K562 (cell line): ENCODE data around the gene NBEAL2. TPM values are rescaled to one million over a fixed set of nuclear protein-coding genes. Genes with fewer than 3 reads are reported as not detected.

Source experiments
- ATAC-seq: fragments of 200-7000 bp; cut with Tn5 transposase; 3 replicates; pipeline ENCODE4 v1.9.1; 2020; ENCODE audit warnings: moderate library complexity
- BruUV-seq: library from RNA; stranded (reverse); fragments of 400-500 nt; replicated peaks from 2 replicates; lab custom pipeline; 2021; lab: Mats Ljungman, UMichigan
- CTCF ChIA-PET: fragments of 300-600 bp; formaldehyde crosslinking; extraction: SDS; loops from one replicate; lab custom pipeline; 2021; ENCODE audit warnings: low intra/inter-chr PET ratio; lab: Yijun Ruan, JAX
- POLR2A ChIA-PET: fragments of 300-600, 350-650 bp; sonication (Branson Sonifier 250); formaldehyde crosslinking; extraction: SDS; loops from one replicate; lab custom pipeline; 2021; ENCODE audit warnings: antibody characterized with exemption, inconsistent platforms; lab: Yijun Ruan, JAX
- DNase-seq, 4 experiments: peaks; one replicate each; pipeline versions ENCODE4 v3.0.0 to v3.0.0-alpha.2; 2011 to 2018; ENCODE audit warnings: low spot score in 3 of 4, mixed read lengths in 3 of 4; ENCODE audit errors: extremely low read depth in 1 of 4
- FAIRE-seq: peaks from 2 replicates; lab custom pipeline; 2011; peaks lifted over from hg19 to GRCh38; lab: Jason Lieb, UNC
- H2AFZ ChIP-seq: 2 replicates; pipeline ENCODE4 v1.6.0; 2011; ENCODE audit warnings: low read depth, low read length, control low read depth, inconsistent platforms
- H3K27ac ChIP-seq: fragments of 200-600 bp; 3 replicates; pipeline ENCODE4 v1.8.0; 2011; ENCODE audit warnings: low read depth, mild to moderate bottlenecking, control low read depth, inconsistent platforms, low read length, moderate library complexity, mixed read lengths; ENCODE audit errors: extremely low read depth
- H3K27me3 ChIP-seq, 2 experiments: fragments of 300-600 bp in 1 of 2; 2 replicates in 1 of 2; 3 replicates in 1 of 2; pipeline versions ENCODE4 v1.6.0 to v1.8.0; 2011; ENCODE audit warnings: inconsistent platforms in 2 of 2, low read length in 2 of 2, mild to moderate bottlenecking in 1 of 2, mixed read lengths in 1 of 2, moderate library complexity in 1 of 2; ENCODE audit not compliant: control insufficient read depth in 2 of 2, insufficient read depth in 2 of 2
- H3K36me3 ChIP-seq: fragments of 300-600 bp; 3 replicates; pipeline ENCODE4 v1.8.0; 2011; ENCODE audit warnings: mild to moderate bottlenecking, low read length, inconsistent platforms; ENCODE audit not compliant: control insufficient read depth, insufficient read depth
- H3K4me1 ChIP-seq, 2 experiments: fragments of 200-600 bp in 1 of 2; replicated peaks in 1 of 2; 2 replicates in 1 of 2; 3 replicates in 1 of 2; pipeline versions ENCODE4 v1.5.1 to v1.8.0; 2011; ENCODE audit warnings: inconsistent platforms in 2 of 2, low read length in 2 of 2, mild to moderate bottlenecking in 1 of 2, mixed read lengths in 1 of 2, moderate library complexity in 1 of 2; ENCODE audit not compliant: control insufficient read depth in 2 of 2, insufficient read depth in 2 of 2
- H3K4me2 ChIP-seq: 2 replicates; pipeline ENCODE4 v1.6.1; 2011; ENCODE audit warnings: low read length, control low read depth, inconsistent platforms, mixed read lengths; ENCODE audit not compliant: insufficient read depth
- H3K4me3 ChIP-seq: fragments of 200-600 bp; sonication (generic), shearing (Covaris generic); 2 replicates; pipeline ENCODE4 v1.5.1; 2016; ENCODE audit warnings: control low read depth, inconsistent platforms
- H3K79me2 ChIP-seq: fragments of 200-600 bp; 3 replicates; pipeline ENCODE4 v1.8.0; 2011; ENCODE audit warnings: low read length, inconsistent platforms; ENCODE audit not compliant: control insufficient read depth, insufficient read depth
- H3K9ac ChIP-seq, 2 experiments: 2 replicates each; pipeline versions ENCODE4 v1.6.0 to v1.6.1; 2011; ENCODE audit warnings: low read depth in 2 of 2, low read length in 2 of 2, control low read depth in 1 of 2, inconsistent platforms in 1 of 2, mild to moderate bottlenecking in 1 of 2, mixed read lengths in 1 of 2; ENCODE audit not compliant: insufficient read depth in 1 of 2
- H3K9me1 ChIP-seq: one replicate; pipeline ENCODE4 v1.6.0; 2011; ENCODE audit warnings: inconsistent platforms, mild to moderate bottlenecking, low read length, moderate library complexity; ENCODE audit not compliant: control insufficient read depth, insufficient read depth
- H3K9me3 ChIP-seq: replicated peaks from 2 replicates; pipeline ENCODE4 v1.5.1; 2011; ENCODE audit warnings: low read depth, low read length, inconsistent platforms; ENCODE audit not compliant: control insufficient read depth, insufficient read depth
- H4K20me1 ChIP-seq: replicated peaks from 2 replicates; pipeline ENCODE4 v1.6.1; 2011; ENCODE audit warnings: low read length, inconsistent platforms, mixed read lengths; ENCODE audit not compliant: control insufficient read depth, insufficient read depth
- ARID1B ChIP-seq: fragments of 450-650 bp; IDR thresholded peaks from 2 replicates; pipeline ENCODE4 v1.6.1; 2016; ENCODE audit warnings: antibody characterized with exemption, mild to moderate bottlenecking, inconsistent platforms
- DDX20 ChIP-seq: fragments of 450-650 bp; IDR thresholded peaks from 2 replicates; pipeline ENCODE4 v1.6.1; 2016; ENCODE audit warnings: missing genetic modification characterization, low read depth, mild to moderate bottlenecking, missing compliant biosample characterization, moderate library complexity
- DIDO1 ChIP-seq: fragments of 450-650 bp; IDR thresholded peaks from 2 replicates; pipeline ENCODE4 v1.6.1; 2016; ENCODE audit warnings: low read depth, missing biosample characterization, missing genetic modification characterization
- E2F8 ChIP-seq: fragments of 450-650 bp; IDR thresholded peaks from 2 replicates; pipeline ENCODE4 v1.7.1; 2018; ENCODE audit warnings: mild to moderate bottlenecking, low read depth; ENCODE audit not compliant: partially characterized antibody
- ELF2 ChIP-seq: fragments of 250-450 bp; sonication (Bioruptor Pico); IDR thresholded peaks from 2 replicates; pipeline ENCODE4 v1.5.0; 2021; ENCODE audit warnings: mild to moderate bottlenecking
- EZH2 ChIP-seq: IDR thresholded peaks from 2 replicates; pipeline ENCODE4 v1.6.1; 2012; ENCODE audit warnings: low read depth, mild to moderate bottlenecking, inconsistent platforms, low read length, borderline replicate concordance
- FOXJ2 ChIP-seq: fragments of 200-800 bp; sonication (Bioruptor generic); IDR thresholded peaks from 2 replicates; pipeline ENCODE4 v1.6.1; 2016; ENCODE audit warnings: missing genetic modification characterization, missing compliant biosample characterization
- HNRNPK ChIP-seq: fragments of 200-400 bp; formaldehyde crosslinking; IDR thresholded peaks from one replicate; pipeline ENCODE4 v1.6.1; 2018; ENCODE audit warnings: mild to moderate bottlenecking, low read depth, low read length; ENCODE audit not compliant: poor library complexity, severe bottlenecking
- KLF16 ChIP-seq: IDR thresholded peaks from 2 replicates; pipeline ENCODE4 v1.6.1; 2016; ENCODE audit warnings: antibody characterized with exemption
- MXD1 ChIP-seq: fragments of 250-450 bp; sonication (Bioruptor Pico); IDR thresholded peaks from 2 replicates; pipeline ENCODE4 v1.8.0; 2021; ENCODE audit warnings: borderline replicate concordance, mild to moderate bottlenecking, moderate library complexity; ENCODE audit not compliant: poor library complexity, severe bottlenecking
- NCOA2 ChIP-seq, 2 experiments: fragments of 450-650 bp; IDR thresholded peaks; 2 replicates each; pipeline ENCODE4 v1.6.1; 2018; ENCODE audit warnings: mild to moderate bottlenecking in 2 of 2, moderate library complexity in 1 of 2; ENCODE audit not compliant: partially characterized antibody in 2 of 2
- NCOR1 ChIP-seq: fragments of 450-650 bp; IDR thresholded peaks from 2 replicates; pipeline ENCODE4 v1.6.1; 2016; ENCODE audit warnings: mild to moderate bottlenecking, moderate library complexity
- POLR2H ChIP-seq: IDR thresholded peaks from 2 replicates; pipeline ENCODE4 v1.6.1; 2016; ENCODE audit warnings: missing genetic modification characterization, low read depth, mild to moderate bottlenecking, control low read depth, missing compliant biosample characterization, moderate library complexity
- RCOR1 ChIP-seq, 2 experiments: IDR thresholded peaks; 2 replicates each; pipeline ENCODE4 v1.6.1; 2012; ENCODE audit warnings: low read depth in 2 of 2, low read length in 2 of 2, borderline replicate concordance in 1 of 2, improper control_type of control experiment in 1 of 2
- ZNF212 ChIP-seq: fragments of 450-650 bp; formaldehyde crosslinking; IDR thresholded peaks from 2 replicates; pipeline ENCODE4 v1.4.0; 2020; ENCODE audit warnings: mild to moderate bottlenecking
- ZNF263 ChIP-seq: sonication (generic); formaldehyde crosslinking; IDR thresholded peaks from 2 replicates; pipeline ENCODE4 v1.8.0; 2022; ENCODE audit warnings: mild to moderate bottlenecking, missing genetic modification reagents, borderline replicate concordance
- ZNF311 ChIP-seq: fragments of 250-450 bp; sonication (Bioruptor Pico); IDR thresholded peaks from 2 replicates; pipeline ENCODE4 v1.4.0; 2020; ENCODE audit warnings: mild to moderate bottlenecking, moderate library complexity
- ZNF347 ChIP-seq: fragments of 450-650 bp; formaldehyde crosslinking; IDR thresholded peaks from 2 replicates; pipeline ENCODE4 v1.4.0; 2020; ENCODE audit warnings: low read depth, mild to moderate bottlenecking, moderate library complexity
- ZNF449 ChIP-seq: fragments of 250-450 bp; sonication (Bioruptor Pico); IDR thresholded peaks from 2 replicates; pipeline ENCODE4 v1.8.0; 2022; ENCODE audit warnings: moderate library complexity, mild to moderate bottlenecking, inconsistent platforms
- WGBS: fragments of 100-300 bp; shearing (Covaris generic); methylation state at CpG from one replicate; pipeline ENCODE4 v1.1.6; 2016; ENCODE audit warnings: low coverage, mixed read lengths; ENCODE audit not compliant: insufficient coverage; ENCODE audit errors: missing lambda C conversion rate; 5-methylcytosine and 5-hydroxymethylcytosine counted together
- in situ Hi-C: fragments of 300-500 bp; cut with MboI; formaldehyde crosslinking; loops from 4 replicates; pipeline ENCODE4 v1.15.0; 2018; ENCODE audit warnings: inconsistent platforms, mixed read lengths
- intact Hi-C: fragments of 100-400 bp; cut with micrococcal nuclease; formaldehyde crosslinking; loops from 2 replicates; pipeline ENCODE4 v1.14.2; 2022
- polyA plus RNA-seq, 8 experiments: library from polyadenylated mRNA; depleted of rRNA in 4 of 8; stranded (reverse) in 5 of 8; unstranded in 3 of 8; fragments of >200 nt; fragmentation: Nextera tagmentation in 2 of 8; fragmentation: Illumina TruSeq in 1 of 8; extraction: Ambion mirVana in 2 of 8; extraction: Trizol in 1 of 8; gene quantifications; 2 replicates each; pipeline versions ENCODE4 v1.2.1 to v1.2.3, GENCODE V29; 2011 to 2014; ENCODE audit warnings: inconsistent platforms in 1 of 8, missing spikeins in 1 of 8
- total RNA-seq, 7 experiments: library from RNA; depleted of rRNA in 6 of 7; stranded (reverse); fragments of >200 nt in 6 of 7; fragmentation: Illumina TruSeq in 2 of 7; extraction: Trizol in 2 of 7; gene quantifications; 2 replicates each; pipeline versions ENCODE4 v1.2.1 to v1.2.3, GENCODE V29; 2011 to 2021; ENCODE audit warnings: low replicate concordance in 1 of 7

NBEAL2 gene
- total and polyA plus RNA-seq, 9 of the 15 experiments (the other 6 are each of a cell fraction or from before 2014, with no cell fraction given): 0.06 to 114 (median 29.6) TPM

- Histone ChIP-seq H3K79me2 (peaks cover 96% of the 10 kb centered on the region), H3K4me2 (no peak overlapping the region), H4K20me1 (peaks cover 35% of the 10 kb centered on the region), H3K36me3 (peaks cover 77% of the 10 kb centered on the region), H3K9me3 (no peaks in the 10 kb centered on the region), H3K4me3 (no peak overlapping the region), H3K27ac (no peak overlapping the region), H3K9ac (peak overlapping the region in 1 of 2 experiments; percentile 77; a peak in 1 of 4 replicates), H3K27me3 (no peaks in the 10 kb centered on the region), H3K9me1 (peaks cover 10% of the 10 kb centered on the region), H2AFZ (no peak overlapping the region), H3K4me1 (peaks cover 39 to 40% of the 10 kb centered on the region in 2 experiments)
- DNase-seq: no peak
- intact Hi-C loops: loop anchor here (5.0 kb wide), 1 partner anchor 44 kb away; the partner anchor contains the start of genes CCDC12 and NBEAL2
- ATAC-seq: no peak
- POLR2A ChIA-PET: interaction anchor here (0.6 to 3.0 kb wide), 15 partner anchors 10 to 491 kb away, joined by 3 to 10 read pairs (median 4); partner anchors contain the start of genes CCDC12 and NBEAL2
- BruUV-seq: no TSS peak
- in situ Hi-C loops: no loop called here
- CTCF ChIA-PET: interaction anchor here (1.2 kb wide), 1 partner anchor 65 kb away, joined by 6 read pairs; no protein-coding TSS in a partner anchor
- 69% methylated on average over 6 of the region's 6 CpGs for WGBS
- no peak for FAIRE-seq
- TF ChIP-seq DIDO1 (tag) (no peak), ELF2 (no peak), RCOR1 (IDR thresholded peaks at IDR 0.05; ENCODE audit: borderline replicate concordance in 1 of 2, low read depth in 2 of 2, low read length in 2 of 2) (no peak), HNRNPK (no peak), ZNF212 (CRISPR knock-in tag) (no peak), FOXJ2 (tag) (no peak), NCOR1 (no peak), DDX20 (tag) (no peak), NCOA2 (IDR thresholded peaks at IDR 0.05; ENCODE audit: partially characterized antibody in 2 of 2) (no peak), ZNF263 (CRISPR knock-in tag) (no peak), POLR2H (tag) (no peak), E2F8 (no peak), EZH2 (no peak), ARID1B (no peak), KLF16 (no peak), ZNF347 (CRISPR knock-in tag) (no peak), ZNF311 (CRISPR knock-in tag) (no peak), MXD1 (CRISPR knock-in tag) (no peak), ZNF449 (CRISPR knock-in tag) (no peak)
Observed at GRCh38 chr3:46933261-46933660, 46.2 kb upstream of the NBEAL2 start.
